MM.1S (cell line): ENCODE data around the gene DKK3.

Experiments
- DNase-seq: peaks from one replicate; pipeline ENCODE4 v3.0.0-alpha.2; 2015
- H2AFZ ChIP-seq: fragments of 300-600 bp; sonication (generic); 2 replicates; pipeline ENCODE4 v1.6.0; 2016; ENCODE audit warnings: antibody characterized with exemption, low read length
- H3F3A ChIP-seq: fragments of 300-600 bp; sonication (generic); 2 replicates; pipeline ENCODE4 v1.6.1; 2016; ENCODE audit warnings: mild to moderate bottlenecking, antibody characterized with exemption, low read length, moderate library complexity, mixed read lengths; ENCODE audit not compliant: insufficient read depth
- H3K27ac ChIP-seq: fragments of 300-600 bp; sonication (generic); 2 replicates; pipeline ENCODE4 v1.5.1; 2016; ENCODE audit warnings: mild to moderate bottlenecking, low read length
- H3K27me3 ChIP-seq: fragments of 300-600 bp; sonication (generic); replicated peaks from 2 replicates; pipeline ENCODE4 v1.6.0; 2016; ENCODE audit warnings: low read length; ENCODE audit not compliant: insufficient read depth
- H3K36me3 ChIP-seq: fragments of 300-600 bp; sonication (generic); replicated peaks from 2 replicates; pipeline ENCODE4 v1.6.1; 2016; ENCODE audit warnings: mild to moderate bottlenecking, low read length, mixed read lengths; ENCODE audit not compliant: insufficient read depth
- H3K4me1 ChIP-seq: fragments of 300-600 bp; sonication (generic); 2 replicates; pipeline ENCODE4 v1.6.1; 2016; ENCODE audit warnings: low read length, mixed read lengths
- H3K4me2 ChIP-seq: fragments of 300-600 bp; sonication (generic); 2 replicates; pipeline ENCODE4 v1.6.0; 2016; ENCODE audit warnings: low read depth, low read length
- H3K4me3 ChIP-seq: fragments of 300-600 bp; sonication (generic); 2 replicates; pipeline ENCODE4 v1.5.1; 2016; ENCODE audit warnings: low read length, mixed read lengths
- H3K79me2 ChIP-seq: fragments of 300-600 bp; sonication (generic); 2 replicates; pipeline ENCODE4 v1.6.1; 2016; ENCODE audit warnings: mixed run types, low read length, mixed read lengths
- H3K9ac ChIP-seq: fragments of 300-600 bp; sonication (generic); 2 replicates; pipeline ENCODE4 v1.6.1; 2016; ENCODE audit warnings: low read length, mixed read lengths
- H3K9me2 ChIP-seq: fragments of 300-600 bp; sonication (generic); replicated peaks from 2 replicates; pipeline ENCODE4 v1.6.1; 2016; ENCODE audit warnings: mild to moderate bottlenecking, low read length, mixed read lengths; ENCODE audit not compliant: insufficient read depth
- H3K9me3 ChIP-seq: fragments of 300-600 bp; sonication (generic); replicated peaks from 2 replicates; pipeline ENCODE4 v1.6.1; 2016; ENCODE audit warnings: mild to moderate bottlenecking, low read length, mixed read lengths; ENCODE audit not compliant: insufficient read depth
- H4K20me1 ChIP-seq: fragments of 300-600 bp; sonication (generic); 2 replicates; pipeline ENCODE4 v1.6.1; 2016; ENCODE audit warnings: mild to moderate bottlenecking, low read length, moderate library complexity, mixed read lengths; ENCODE audit not compliant: insufficient read depth
- EZH2 ChIP-seq: fragments of 300-600 bp; sonication (generic); optimal IDR thresholded peaks from 2 replicates; pipeline ENCODE3; 2017; ENCODE audit warnings: low read depth, mild to moderate bottlenecking, antibody characterized with exemption, low read length, mixed read lengths
- EZH2phosphoT487 ChIP-seq: fragments of 300-600 bp; sonication (generic); IDR thresholded peaks from 2 replicates; pipeline ENCODE4 v1.6.1; 2018; ENCODE audit warnings: antibody characterized with exemption, low read length
- TF ChIP-seq, protein P1 (sequence below): fragments of 300-600 bp; sonication (generic); IDR thresholded peaks from 2 replicates; pipeline ENCODE4 v1.5.1; 2016; ENCODE audit warnings: antibody characterized with exemption, low read length, mixed read lengths

Gene DKK3

DNA sequence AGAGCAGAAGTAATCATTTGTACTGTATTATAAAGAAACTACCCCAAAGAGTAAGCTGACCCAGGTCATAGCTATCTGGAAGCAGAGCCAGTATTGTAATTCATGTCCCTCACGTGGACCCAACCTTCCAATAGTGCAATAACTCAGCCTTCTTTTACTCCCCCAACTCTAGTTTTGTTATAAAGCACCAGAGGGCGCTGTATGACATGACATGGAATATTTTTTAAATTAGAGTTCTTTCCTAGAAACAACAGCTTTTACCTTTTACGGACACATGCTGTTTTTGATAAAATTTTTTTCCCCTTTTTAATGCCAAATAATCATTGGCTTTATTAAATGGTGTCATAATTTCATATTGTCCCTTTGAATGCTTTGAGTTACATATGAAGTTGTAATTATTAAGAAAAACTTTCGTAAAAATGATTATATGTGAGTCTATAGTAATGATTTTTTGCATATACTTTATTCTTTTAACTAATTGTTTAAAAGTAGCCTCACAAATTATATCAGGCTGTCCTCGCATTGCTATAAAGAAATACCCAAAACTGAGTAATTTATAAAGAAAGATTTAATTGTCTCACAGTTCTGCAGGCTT is 76.9 kb downstream of the DKK3 start:
- peaks cover 5% of the 10 kb centered on the region; the same call in 1 of the 2 replicates for H3K36me3 ChIP-seq
- H3K4me2 ChIP-seq = no peak overlapping the region
- no peaks in the 10 kb centered on the region for H3K9me3 ChIP-seq
- H3K9me2 ChIP-seq = no peaks in the 10 kb centered on the region
- no peak for TF ChIP-seq EZH2phosphoT487
- TF ChIP-seq, protein P1, sequence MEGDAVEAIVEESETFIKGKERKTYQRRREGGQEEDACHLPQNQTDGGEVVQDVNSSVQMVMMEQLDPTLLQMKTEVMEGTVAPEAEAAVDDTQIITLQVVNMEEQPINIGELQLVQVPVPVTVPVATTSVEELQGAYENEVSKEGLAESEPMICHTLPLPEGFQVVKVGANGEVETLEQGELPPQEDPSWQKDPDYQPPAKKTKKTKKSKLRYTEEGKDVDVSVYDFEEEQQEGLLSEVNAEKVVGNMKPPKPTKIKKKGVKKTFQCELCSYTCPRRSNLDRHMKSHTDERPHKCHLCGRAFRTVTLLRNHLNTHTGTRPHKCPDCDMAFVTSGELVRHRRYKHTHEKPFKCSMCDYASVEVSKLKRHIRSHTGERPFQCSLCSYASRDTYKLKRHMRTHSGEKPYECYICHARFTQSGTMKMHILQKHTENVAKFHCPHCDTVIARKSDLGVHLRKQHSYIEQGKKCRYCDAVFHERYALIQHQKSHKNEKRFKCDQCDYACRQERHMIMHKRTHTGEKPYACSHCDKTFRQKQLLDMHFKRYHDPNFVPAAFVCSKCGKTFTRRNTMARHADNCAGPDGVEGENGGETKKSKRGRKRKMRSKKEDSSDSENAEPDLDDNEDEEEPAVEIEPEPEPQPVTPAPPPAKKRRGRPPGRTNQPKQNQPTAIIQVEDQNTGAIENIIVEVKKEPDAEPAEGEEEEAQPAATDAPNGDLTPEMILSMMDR = peak; percentile 70
- H3F3A ChIP-seq = no peaks in the 10 kb centered on the region
- no peak overlapping the region for H3K27ac ChIP-seq
- H3K4me3 ChIP-seq = no peak overlapping the region
- H3K79me2 ChIP-seq = no peaks in the 10 kb centered on the region
- peak; percentile 53 for DNase-seq
- H4K20me1 ChIP-seq = no peaks in the 10 kb centered on the region
- no peak overlapping the region for H2AFZ ChIP-seq
- H3K27me3 ChIP-seq = no peaks in the 10 kb centered on the region
- H3K9ac ChIP-seq = no peak overlapping the region
- H3K4me1 ChIP-seq = no peaks in the 10 kb centered on the region

- Histone ChIP-seq H4K20me1 (no peaks in the 10 kb centered on the region), H3F3A (no peaks in the 10 kb centered on the region), H3K36me3 (peaks cover 5% of the 10 kb centered on the region; the same call in 1 of the 2 replicates), H3K9me2 (no peaks in the 10 kb centered on the region), H3K9ac (no peak overlapping the region), H3K4me3 (no peak overlapping the region), H3K27me3 (no peaks in the 10 kb centered on the region), H3K4me1 (peaks cover 4% of the 10 kb centered on the region; the same call in 1 of the 2 replicates), H3K79me2 (no peaks in the 10 kb centered on the region), H3K4me2 (no peak overlapping the region), H2AFZ (no peak overlapping the region), H3K9me3 (no peaks in the 10 kb centered on the region), H3K27ac (no peak overlapping the region)
- TF ChIP-seq, protein P1 = no peak
- TF ChIP-seq EZH2phosphoT487 = no peak
- no peak for TF ChIP-seq EZH2
- DNase-seq = no peak
These were observed 78.5 kb downstream of the DKK3 start for GRCh38 chr11:11929920-11930319.

DNA sequence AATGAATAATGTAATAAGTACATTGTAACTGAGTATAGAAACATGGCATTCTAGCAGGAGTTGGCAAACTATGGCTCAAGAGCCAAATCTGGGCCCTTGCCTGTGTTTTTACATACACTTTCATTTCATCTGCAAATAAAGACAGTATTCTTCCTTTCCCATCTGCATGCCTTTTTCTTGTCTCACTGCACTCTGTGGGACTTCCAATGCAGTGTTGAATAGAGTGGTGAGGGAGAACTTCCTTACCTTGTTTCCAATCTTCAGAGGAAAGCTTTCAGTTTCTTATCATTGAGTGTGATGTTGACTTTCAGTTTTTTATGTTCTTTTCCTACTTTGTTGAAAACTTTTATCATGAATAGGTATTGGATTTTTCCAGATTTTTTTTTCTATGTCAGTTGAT is 84.6 kb downstream of the DKK3 start:
- H3K4me2 ChIP-seq = no peak overlapping the region
- no peaks in the 10 kb centered on the region; the same call in 1 of the 2 replicates for H3F3A ChIP-seq
- no peaks in the 10 kb centered on the region for H3K9me2 ChIP-seq
- no peaks in the 10 kb centered on the region for H3K9me3 ChIP-seq
- no peak overlapping the region for H3K27ac ChIP-seq
- no peak for DNase-seq
- 0 out of 2 replicates have a peak, but pooled peaks cover 2% of the 10 kb centered on the region for H3K79me2 ChIP-seq
- no peak overlapping the region for H3K4me3 ChIP-seq
- no peak overlapping the region for H3K9ac ChIP-seq
- H4K20me1 ChIP-seq = no peaks in the 10 kb centered on the region
- peaks cover 14% of the 10 kb centered on the region for H3K4me1 ChIP-seq
- no peaks in the 10 kb centered on the region for H3K27me3 ChIP-seq
- H2AFZ ChIP-seq = no peak overlapping the region
- TF ChIP-seq EZH2 = no peak
- TF ChIP-seq, protein P1 = no peak
- TF ChIP-seq EZH2phosphoT487 = no peak
- H3K36me3 ChIP-seq = no peaks in the 10 kb centered on the region
